Activated naive CD4-positive, alpha-beta T cell treated with Interleukin-2 at 50 U/mL for 16 hours (primary cell): Measurements from ENCODE around the gene S100A5.
A peak's percentile ranks its signal among the peaks of the same experiment; 100 is the strongest.
"Not testable (repeated sequence)": the region's sequence is repeated elsewhere in the genome, so short reads cannot be mapped to it uniquely, and the experiment has no call there.

ENCODE experiments used
- DNase-seq: peaks from one replicate; pipeline ENCODE4 v3.0.0-alpha.2; 2020

Gene S100A5

DNA sequence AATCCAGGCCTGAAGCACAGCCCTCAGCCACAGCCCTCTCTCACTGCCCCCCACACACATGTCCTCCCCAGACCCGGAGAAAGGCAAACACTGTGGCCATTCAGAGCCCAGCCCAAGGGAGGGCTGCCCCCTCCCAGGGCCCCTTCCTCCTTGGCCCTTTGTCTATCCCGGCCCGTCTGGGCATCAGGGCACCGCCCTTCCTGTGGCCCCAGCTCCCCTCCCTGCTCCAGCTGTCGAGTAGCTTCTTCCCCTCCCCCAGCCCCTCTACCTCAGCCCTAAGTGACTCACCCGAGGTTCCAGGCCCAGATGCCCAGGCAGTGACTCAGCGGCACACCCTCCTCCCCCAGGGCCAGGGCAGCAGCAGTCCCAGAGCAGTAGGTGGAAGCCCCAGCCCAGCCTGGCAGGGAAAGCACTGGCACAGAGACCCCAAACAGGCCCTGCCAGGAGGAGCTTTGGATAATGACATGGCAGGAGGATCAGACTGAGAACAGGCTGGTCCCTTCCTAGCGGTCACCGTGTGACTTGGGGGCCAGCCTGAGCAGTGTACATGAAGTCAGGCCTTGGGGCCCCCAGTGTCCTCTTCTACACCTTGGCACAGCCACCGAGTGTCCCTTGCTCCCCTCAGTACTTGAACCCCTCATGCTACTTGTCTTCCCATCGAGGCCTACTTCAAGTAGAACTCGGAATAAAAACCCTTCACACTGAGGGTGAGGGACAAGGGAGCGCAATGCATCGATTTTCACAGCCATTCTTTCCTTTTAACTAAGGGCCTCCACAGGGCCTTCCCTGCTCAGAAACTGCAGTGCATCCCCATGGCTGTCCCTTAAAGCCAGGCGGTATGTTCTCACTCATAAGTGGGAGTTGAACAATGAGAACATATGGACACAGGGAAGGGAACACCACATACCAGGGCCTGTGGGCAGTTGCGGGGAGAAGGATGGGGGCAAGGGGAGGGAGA lies 26.0 kb upstream of the S100A5 start:
- DNase-seq: peak; percentile 89

- peak; percentile 66 for DNase-seq
These were observed 25.0 kb upstream of the S100A5 start, which contains the start of gene S100A2 for GRCh38 chr1:153565529-153566374. Gene S100A2, minus strand, starts transcription at chr1:153565844. Its CDS starts 1,967 bp downstream, at chr1:153563877.

GRCh38 chr1:153563991-153564390 lies 23.3 kb upstream of the S100A5 start:
- DNase-seq: no peak

DNA sequence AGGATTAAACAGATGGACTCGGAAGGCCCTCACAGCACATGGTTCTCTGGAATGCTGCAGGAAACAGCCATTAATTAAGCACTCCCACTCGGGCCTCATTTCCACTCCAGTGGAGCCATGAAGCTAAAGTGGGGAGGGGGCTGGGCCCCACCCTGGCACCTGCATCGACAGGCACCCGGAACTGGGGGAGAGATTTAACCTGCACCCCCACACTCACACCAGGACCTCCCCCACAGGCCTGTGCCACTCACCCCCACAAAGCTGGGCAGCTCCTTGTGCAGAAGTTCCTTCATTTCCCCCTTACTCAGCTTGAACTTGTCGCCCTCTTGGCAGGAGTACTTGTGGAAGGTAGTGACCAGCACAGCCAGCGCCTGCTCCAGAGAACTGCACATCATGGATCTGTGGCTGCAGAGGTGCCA lies 22.8 kb upstream of the S100A5 start:
- DNase-seq: no peak

DNA sequence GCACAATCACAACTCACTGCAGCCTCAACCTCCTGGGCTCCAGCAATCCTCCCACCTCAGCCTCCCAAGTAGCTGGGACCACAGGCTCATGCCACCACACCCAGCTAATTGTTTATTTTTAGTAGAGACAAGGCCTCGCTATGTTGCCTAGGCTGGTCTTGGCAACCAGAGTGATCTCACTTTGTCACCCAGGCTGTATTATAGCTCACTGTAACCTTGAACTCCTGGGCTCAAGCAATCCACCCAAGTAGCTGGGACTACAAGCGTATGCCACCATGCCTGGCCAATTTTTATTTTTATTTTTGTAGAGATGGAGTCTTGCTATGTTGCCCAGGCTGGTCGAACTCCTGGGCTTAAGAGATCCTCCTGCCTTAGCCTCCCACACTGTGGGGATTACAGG lies 21.3 kb upstream of the S100A5 start:
- DNase-seq: not testable (repeated sequence)

DNA sequence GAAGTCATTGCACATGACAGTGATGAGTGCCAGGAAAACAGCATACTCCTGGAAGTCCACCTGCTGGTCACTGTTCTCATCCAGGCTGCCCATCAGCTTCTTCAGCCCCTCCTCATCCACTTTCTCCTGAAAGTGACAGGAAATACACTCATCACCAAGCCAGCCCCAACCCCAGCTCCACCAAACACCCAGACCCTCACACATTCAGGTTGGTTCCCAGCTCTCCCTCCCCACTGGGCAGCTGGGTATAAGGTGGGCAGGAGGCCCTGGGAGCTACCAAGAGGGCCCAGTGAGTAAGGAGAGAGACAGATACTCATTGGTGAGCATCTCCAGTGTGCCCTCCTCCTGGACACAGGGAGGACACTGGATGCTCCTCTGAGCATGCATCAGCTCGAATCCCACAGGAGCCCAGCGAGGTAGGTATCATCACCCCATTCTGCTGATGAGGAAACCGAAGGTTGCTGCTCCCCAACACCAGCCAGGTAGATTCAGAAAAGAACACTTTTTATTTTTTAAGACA lies 20.8 kb upstream of the S100A5 start:
- no peak for DNase-seq

DNA sequence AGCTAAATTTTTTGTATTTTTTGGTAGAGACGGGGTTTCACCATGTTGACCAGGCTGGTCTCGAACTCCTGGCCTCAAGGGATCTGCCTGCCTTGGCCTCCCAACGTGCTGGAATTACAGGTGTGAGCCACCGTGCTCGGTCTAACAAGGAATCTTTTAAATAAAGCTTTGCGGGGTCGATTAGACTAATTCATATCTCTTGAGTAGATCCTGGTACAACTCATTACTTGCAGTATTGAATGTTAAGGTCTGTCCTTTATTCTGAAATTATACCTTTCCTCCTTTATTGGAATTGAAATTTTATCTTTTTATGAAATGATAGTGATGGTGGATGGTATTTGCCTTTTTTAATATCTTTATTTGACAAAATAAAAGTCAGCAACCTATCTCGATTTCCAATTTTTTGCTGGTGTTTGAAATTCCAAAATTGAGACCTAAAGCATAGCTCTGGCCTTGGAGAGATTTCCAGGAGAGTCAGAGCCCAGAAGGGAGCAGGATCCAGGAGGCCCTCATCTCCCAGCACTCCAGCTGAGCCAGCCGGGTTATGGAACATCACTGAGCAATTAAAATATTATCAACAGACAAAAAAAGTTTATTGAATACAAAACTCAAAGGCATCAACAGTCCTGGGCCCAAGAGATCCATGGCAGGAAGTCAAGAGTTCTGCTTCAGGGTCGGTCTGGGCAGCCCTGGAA lies 20.2 kb upstream of the S100A5 start:
- no peak for DNase-seq

GRCh38 chr1:153560241-153560640 lies 19.5 kb upstream of the S100A5 start:
- no peak for DNase-seq

- DNase-seq: no peak
These were observed 17.1 kb upstream of the S100A5 start for GRCh38 chr1:153557877-153558276.

- DNase-seq: no peak
These were observed 15.6 kb upstream of the S100A5 start for GRCh38 chr1:153556348-153556747.

- DNase-seq: no peak
These were observed 13.3 kb upstream of the S100A5 start for GRCh38 chr1:153553830-153554541.

GRCh38 chr1:153553096-153553495 lies 12.4 kb upstream of the S100A5 start:
- no peak for DNase-seq

DNA sequence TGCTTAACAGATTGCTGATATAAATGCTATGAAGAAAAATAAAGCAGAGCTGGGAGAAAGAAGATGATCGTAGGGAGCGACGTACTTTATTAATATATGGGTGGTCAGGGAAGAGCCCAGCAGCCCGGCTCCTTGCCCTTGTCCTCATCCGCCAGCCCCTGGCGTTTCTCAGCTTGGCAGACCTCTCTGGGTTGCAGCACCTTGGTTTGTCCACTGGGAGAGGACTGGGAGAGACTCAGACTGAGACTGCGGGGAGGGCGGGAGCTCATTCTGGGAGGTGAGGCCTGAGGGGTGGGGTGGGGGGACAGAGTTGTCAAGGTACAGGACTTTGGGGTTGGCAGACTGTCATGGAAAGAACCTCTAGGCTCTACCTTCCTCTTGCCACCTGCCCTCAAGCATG lies 11.6 kb upstream of the S100A5 start:
- no peak for DNase-seq

DNA sequence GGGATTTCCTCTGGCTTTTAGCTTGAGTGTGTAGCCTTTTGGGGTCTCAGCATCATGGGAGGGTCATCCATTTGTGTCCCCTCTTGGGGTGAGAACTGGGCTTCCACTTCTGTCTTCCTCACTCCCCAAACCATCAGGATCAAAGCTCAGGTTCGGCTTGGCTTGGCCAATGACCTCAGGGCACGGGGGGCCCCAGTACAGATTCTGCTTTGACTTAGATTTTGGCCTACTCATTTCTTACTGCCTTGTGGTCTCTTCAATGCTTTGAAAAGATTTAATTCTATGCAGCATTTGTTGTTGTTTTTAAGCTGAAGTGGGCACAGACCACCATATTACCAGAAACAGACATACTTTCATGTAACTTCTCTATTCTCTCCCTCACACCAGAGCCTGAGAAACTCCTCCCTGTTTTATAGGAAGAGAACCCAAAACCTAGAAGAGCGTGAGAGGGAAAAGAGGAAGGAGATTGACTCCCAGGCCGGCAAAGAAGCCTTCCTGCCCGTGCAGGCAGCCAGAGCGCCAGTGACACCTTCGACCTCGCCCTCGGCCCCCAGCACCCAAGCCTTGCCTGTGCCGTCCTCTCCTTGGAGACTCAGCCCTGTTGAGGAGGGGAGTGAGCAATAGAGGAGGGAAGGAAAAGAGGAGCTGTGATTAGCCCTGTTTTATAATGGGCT lies 10.2 kb upstream of the S100A5 start:
- no peak for DNase-seq

DNA sequence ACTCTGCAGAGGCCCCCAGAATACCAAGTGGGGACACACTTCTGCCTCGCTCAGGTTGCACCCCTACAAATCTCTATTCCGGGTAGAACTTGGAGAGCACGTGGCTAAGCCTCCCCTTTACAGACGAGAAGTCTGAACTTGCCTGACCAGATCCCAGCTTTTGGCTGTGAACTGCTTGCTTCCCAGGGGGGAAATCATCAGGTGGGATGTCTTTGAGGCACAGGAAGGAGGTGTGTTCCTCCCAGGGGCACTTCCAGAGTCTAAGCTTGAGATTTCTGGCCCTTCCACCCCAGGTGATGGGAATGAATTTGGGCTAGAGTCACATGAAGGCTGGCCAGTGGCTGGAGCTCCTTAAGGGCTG lies 9.6 kb upstream of the S100A5 start:
- no peak for DNase-seq

DNA sequence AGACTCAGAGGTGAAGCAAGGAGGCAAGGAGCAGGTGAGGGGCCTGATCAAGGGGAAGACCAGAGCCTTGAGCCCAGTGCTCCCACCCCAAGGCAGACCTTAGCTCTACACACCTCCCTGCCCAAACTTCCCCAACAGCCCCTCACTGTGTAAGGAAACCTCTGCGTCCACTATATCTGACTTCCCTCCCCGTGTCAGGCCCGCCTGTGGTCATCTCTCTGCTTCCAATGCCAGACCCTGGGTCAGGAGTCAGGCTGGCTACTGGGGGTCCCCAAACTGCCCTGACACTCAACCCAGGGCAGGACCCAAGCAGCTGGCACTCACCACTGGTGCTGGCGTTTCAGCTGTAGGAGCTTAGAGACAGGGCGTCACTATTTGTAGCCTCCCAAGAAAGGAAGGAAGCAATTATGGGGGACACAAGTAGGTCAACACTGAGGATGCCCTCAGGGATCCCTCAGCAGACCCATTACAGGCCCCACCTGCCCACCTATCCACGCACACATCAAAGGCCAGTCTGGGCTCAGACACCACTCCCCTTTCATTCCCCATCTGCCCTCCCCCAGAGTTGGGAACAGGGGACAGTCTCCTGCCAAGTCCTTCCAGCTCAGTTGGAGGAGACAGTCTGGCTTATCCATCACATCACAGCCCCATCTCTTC lies 9.1 kb upstream of the S100A5 start:
- DNase-seq: no peak

- DNase-seq: no peak
These were observed 8.3 kb upstream of the S100A5 start, which contains the start of gene S100A3 for GRCh38 chr1:153548722-153549688. Gene S100A3, minus strand, starts transcription at chr1:153549258. Its CDS starts 773 bp downstream, at chr1:153548485.

- DNase-seq: no peak
These were observed 7.1 kb upstream of the S100A5 start for GRCh38 chr1:153547560-153548551.
